Esophagus muscularis mucosa (tissue), 4 donors: ENCODE results near the gene C8G. TPM values are rescaled to one million over a fixed set of nuclear protein-coding genes. Genes with fewer than 3 reads are reported as not detected.

Source experiments
- DNase-seq: peaks from one replicate; pipeline ENCODE4 v3.0.0-alpha.2; 2017; ENCODE audit errors: extremely low spot score
- H3K27ac ChIP-seq, 4 donors: fragments of 200-600 bp; sonication (generic); replicated peaks in 1 of 4; 1 replicate in 3 of 4; 2 replicates in 1 of 4; pipeline ENCODE4 v1.5.1; 2016 to 2019; ENCODE audit warnings: mild to moderate bottlenecking in 1 of 4
- H3K27me3 ChIP-seq, 4 donors: fragments of 200-600 bp; sonication (generic); one replicate each; pipeline versions ENCODE4 v1.5.1 to v1.6.0; 2016 to 2019
- H3K36me3 ChIP-seq, 4 donors: fragments of 200-600 bp; sonication (generic); one replicate each; pipeline ENCODE4 v1.5.1; 2016 to 2019
- H3K4me1 ChIP-seq, 4 donors: fragments of 200-600 bp; sonication (generic); one replicate each; pipeline ENCODE4 v1.5.1; 2016 to 2019
- H3K4me3 ChIP-seq, 4 donors: fragments of 200-600 bp; sonication (generic); 1 replicate in 2 of 4; 2 replicates in 2 of 4; pipeline ENCODE4 v1.5.1; 2016 to 2019; ENCODE audit warnings: mild to moderate bottlenecking in 4 of 4, moderate library complexity in 1 of 4
- H3K9me3 ChIP-seq, 4 donors: fragments of 200-600 bp; sonication (generic); 1 replicate in 3 of 4; 2 replicates in 1 of 4; pipeline ENCODE4 v1.5.1; 2016 to 2019
- EP300 ChIP-seq: sonication (generic); formaldehyde crosslinking; IDR thresholded peaks from one replicate; pipeline ENCODE4 v1.6.1; 2017; ENCODE audit warnings: antibody characterized with exemption
- POLR2A ChIP-seq: fragments of 450-650 bp; IDR thresholded peaks from one replicate; pipeline ENCODE4 v1.6.1; 2017; ENCODE audit warnings: antibody characterized with exemption, moderate library complexity, mild to moderate bottlenecking, low read depth
- POLR2AphosphoS5 ChIP-seq, 2 donors: sonication (generic); formaldehyde crosslinking; IDR thresholded peaks; one replicate each; pipeline ENCODE4 v1.6.1; 2017; ENCODE audit warnings: antibody characterized with exemption in 2 of 2
- WGBS: methylation state at CpG from one replicate; pipeline ENCODE4 v1.1.5; 2018; 5-methylcytosine and 5-hydroxymethylcytosine counted together
- intact Hi-C: fragments of 100-400 bp; cut with DNase I; formaldehyde crosslinking; loops from one replicate; pipeline ENCODE4 v1.15.1; 2023
- total RNA-seq, 4 donors: library from RNA; depleted of rRNA; stranded (reverse); fragments of >200 nt; gene quantifications; one replicate each; pipeline versions ENCODE4 v1.1.0 to v1.2.1, GENCODE V29; 2016
- TF ChIP-seq, protein P1 (sequence below), 3 experiments: fragments of 200-600 bp in 2 of 3; fragments of 450-650 bp in 1 of 3; sonication (generic) in 2 of 3; IDR thresholded peaks; one replicate each; pipeline ENCODE4 v1.5.1; 2017 to 2019; ENCODE audit warnings: antibody characterized with exemption in 3 of 3, mild to moderate bottlenecking in 2 of 3, moderate library complexity in 1 of 3

Gene C8G
- total RNA-seq, 4 donors from 2014 or later = not detected

DNA sequence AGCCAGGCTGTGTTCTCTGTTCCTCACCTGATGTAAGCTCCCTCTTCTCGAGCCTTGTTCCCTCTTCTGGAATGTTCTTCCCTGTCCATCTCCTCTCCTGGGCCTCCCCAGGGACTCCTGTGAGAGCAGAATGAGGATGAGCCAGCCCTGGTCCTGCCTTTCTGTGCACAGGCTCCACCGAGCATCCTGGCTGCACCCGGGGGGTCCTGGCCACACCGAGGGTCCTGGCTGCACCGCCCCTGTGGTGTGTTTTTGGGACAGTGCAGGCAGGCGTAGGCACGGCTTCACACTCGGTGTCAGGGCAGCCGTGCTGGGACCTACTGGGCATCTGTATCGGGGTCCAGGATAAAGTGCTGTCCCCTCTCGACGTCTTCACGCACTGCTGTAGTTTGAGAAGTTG is 18.3 kb upstream of the C8G start:
- 97% methylated on average over 13 of the region's 13 CpGs for WGBS
- H3K4me1 ChIP-seq = peaks cover 5 to 47% (median 6%) of the 10 kb centered on the region in 4 donors
- DNase-seq = no peak
- intact Hi-C loops = no loop called here
- peaks cover 12 to 54% (median 30%) of the 10 kb centered on the region in 4 donors for H3K36me3 ChIP-seq
- H3K27me3 ChIP-seq = no peaks in the 10 kb centered on the region
- TF ChIP-seq EP300 = no peak
- no peak overlapping the region for H3K4me3 ChIP-seq
- no peak overlapping the region for H3K27ac ChIP-seq
- no peaks in the 10 kb centered on the region for H3K9me3 ChIP-seq

- 73% methylated on average over 21 of the region's 23 CpGs for WGBS
- no peak overlapping the region for H3K27ac ChIP-seq
- H3K27me3 ChIP-seq = no peaks in the 10 kb centered on the region
- TF ChIP-seq POLR2A = no peak
- no peak for TF ChIP-seq EP300
- TF ChIP-seq, protein P1, sequence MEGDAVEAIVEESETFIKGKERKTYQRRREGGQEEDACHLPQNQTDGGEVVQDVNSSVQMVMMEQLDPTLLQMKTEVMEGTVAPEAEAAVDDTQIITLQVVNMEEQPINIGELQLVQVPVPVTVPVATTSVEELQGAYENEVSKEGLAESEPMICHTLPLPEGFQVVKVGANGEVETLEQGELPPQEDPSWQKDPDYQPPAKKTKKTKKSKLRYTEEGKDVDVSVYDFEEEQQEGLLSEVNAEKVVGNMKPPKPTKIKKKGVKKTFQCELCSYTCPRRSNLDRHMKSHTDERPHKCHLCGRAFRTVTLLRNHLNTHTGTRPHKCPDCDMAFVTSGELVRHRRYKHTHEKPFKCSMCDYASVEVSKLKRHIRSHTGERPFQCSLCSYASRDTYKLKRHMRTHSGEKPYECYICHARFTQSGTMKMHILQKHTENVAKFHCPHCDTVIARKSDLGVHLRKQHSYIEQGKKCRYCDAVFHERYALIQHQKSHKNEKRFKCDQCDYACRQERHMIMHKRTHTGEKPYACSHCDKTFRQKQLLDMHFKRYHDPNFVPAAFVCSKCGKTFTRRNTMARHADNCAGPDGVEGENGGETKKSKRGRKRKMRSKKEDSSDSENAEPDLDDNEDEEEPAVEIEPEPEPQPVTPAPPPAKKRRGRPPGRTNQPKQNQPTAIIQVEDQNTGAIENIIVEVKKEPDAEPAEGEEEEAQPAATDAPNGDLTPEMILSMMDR (IDR thresholded peaks at IDR 0.05) = no peak
- TF ChIP-seq POLR2AphosphoS5 (IDR thresholded peaks at IDR 0.05) = no peak
- peaks cover 12 to 49% (median 27%) of the 10 kb centered on the region in 4 donors for H3K36me3 ChIP-seq
- intact Hi-C loops = no loop called here
- no peaks in the 10 kb centered on the region for H3K9me3 ChIP-seq
- DNase-seq = no peak
- peaks cover 3 to 42% (median 6%) of the 10 kb centered on the region in 4 donors for H3K4me1 ChIP-seq
- no peak overlapping the region for H3K4me3 ChIP-seq
Measured at GRCh38 chr9:136927343-136928271, 17.4 kb upstream of the C8G start.

GRCh38 chr9:136928591-136928990 is 16.5 kb upstream of the C8G start:
- Histone ChIP-seq H3K27ac (peak overlapping the region in 1 of 4 donors; percentile 18), H3K4me1 (peaks cover 3 to 42% (median 6%) of the 10 kb centered on the region in 4 donors), H3K27me3 (no peaks in the 10 kb centered on the region), H3K4me3 (no peak overlapping the region), H3K36me3 (peaks cover 12 to 43% (median 27%) of the 10 kb centered on the region in 4 donors), H3K9me3 (no peaks in the 10 kb centered on the region)
- DNase-seq = no peak
- intact Hi-C loops = no loop called here
- TF ChIP-seq POLR2A (no peak), POLR2AphosphoS5 (IDR thresholded peaks at IDR 0.05) (no peak), EP300 (no peak)
- TF ChIP-seq, protein P1 (IDR thresholded peaks at IDR 0.05) = no peak
- 81% methylated on average over 9 of the region's 9 CpGs for WGBS

- H3K9me3 ChIP-seq = no peaks in the 10 kb centered on the region
- no peak overlapping the region for H3K27ac ChIP-seq
- DNase-seq = no peak
- H3K36me3 ChIP-seq = peaks cover 12 to 30% (median 18%) of the 10 kb centered on the region in 4 donors
- H3K27me3 ChIP-seq = no peaks in the 10 kb centered on the region
- no peak overlapping the region for H3K4me3 ChIP-seq
- TF ChIP-seq POLR2A = no peak
- TF ChIP-seq, protein P1 (IDR thresholded peaks at IDR 0.05) = no peak
- no peak for TF ChIP-seq EP300
- TF ChIP-seq POLR2AphosphoS5 (IDR thresholded peaks at IDR 0.05) = no peak
- H3K4me1 ChIP-seq = peaks cover 0 to 32% (median 2%) of the 10 kb centered on the region in 4 donors
- intact Hi-C loops = no loop called here
- 95% methylated on average over 4 of the region's 4 CpGs for WGBS
Measured at GRCh38 chr9:136930014-136930413, 15.0 kb upstream of the C8G start.

DNA sequence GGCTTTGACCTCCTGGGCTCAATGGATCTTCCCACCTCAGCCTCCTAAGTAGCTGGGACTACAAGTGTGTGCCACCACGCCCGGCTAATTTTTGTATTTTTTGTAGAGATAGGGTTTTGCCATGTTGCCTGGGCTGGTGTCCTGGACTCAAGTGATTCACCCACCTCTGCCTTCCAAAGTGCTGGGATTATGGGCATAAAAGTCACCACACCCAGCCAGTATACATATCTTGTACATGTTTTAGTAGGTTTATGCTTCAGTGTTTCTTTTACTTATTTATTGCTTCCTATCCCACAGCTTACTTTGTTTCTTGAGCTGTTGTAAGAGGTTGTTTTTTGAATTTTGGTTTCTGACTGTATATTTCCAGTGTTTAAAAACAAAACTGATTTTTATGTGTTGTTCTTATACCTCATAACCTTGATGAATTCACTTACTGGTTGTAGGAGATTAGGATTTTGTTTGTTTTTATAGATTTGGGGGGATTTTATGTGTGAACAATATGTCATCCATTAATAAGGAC is 13.4 kb upstream of the C8G start:
- no peaks in the 10 kb centered on the region for H3K27me3 ChIP-seq
- H3K27ac ChIP-seq = no peak overlapping the region
- WGBS = 95% methylated on average over 2 of the region's 2 CpGs
- no peak overlapping the region for H3K4me3 ChIP-seq
- peaks cover 0 to 22% (median 0%) of the 10 kb centered on the region in 4 donors for H3K4me1 ChIP-seq
- DNase-seq = no peak
- H3K9me3 ChIP-seq = no peaks in the 10 kb centered on the region
- TF ChIP-seq EP300 = no peak
- no peak for TF ChIP-seq POLR2A
- TF ChIP-seq, protein P1 (IDR thresholded peaks at IDR 0.05) = no peak
- TF ChIP-seq POLR2AphosphoS5 (IDR thresholded peaks at IDR 0.05) = no peak
- intact Hi-C loops = no loop called here
- peaks cover 0 to 14% (median 4%) of the 10 kb centered on the region in 4 donors for H3K36me3 ChIP-seq
